Natural killer cell treated with Interleukin-12 subunit alpha and Interleukin-12 subunit beta and Interleukin-15 and Interleukin-18, amount 100 ng/mL, for 72 hours (primary cell): ENCODE results near the gene CD151. TPM values are rescaled to one million over a fixed set of nuclear protein-coding genes. Genes with fewer than 3 reads are reported as not detected.

Experiments
- ATAC-seq, 2 donors: fragments of 150-1000 bp; cut with Tn5 transposase in 1 of 2; sonication (Bioruptor Pico), chemical (Tn5 transposase) in 1 of 2; 2 replicates each; pipeline ENCODE4 v1.10.0; 2021
- DNase-seq: peaks from one replicate; pipeline ENCODE4 v3.0.0; 2022; ENCODE audit warnings: low spot score
- H3K27ac Mint-ChIP-seq, 2 donors: 1 replicate in 1 of 2; 2 replicates in 1 of 2; pipeline ENCODE4 v1.8.0; 2022; ENCODE audit warnings: mixed read lengths in 2 of 2, mild to moderate bottlenecking in 1 of 2, moderate library complexity in 1 of 2
- H3K27me3 Mint-ChIP-seq, 2 donors: 1 replicate in 1 of 2; 2 replicates in 1 of 2; pipeline ENCODE4 v1.8.0; 2022; ENCODE audit warnings: mixed read lengths in 2 of 2
- H3K36me3 Mint-ChIP-seq: one replicate; pipeline ENCODE4 v1.8.0; 2022; ENCODE audit warnings: mixed read lengths
- H3K4me1 Mint-ChIP-seq, 2 donors: 1 replicate in 1 of 2; 2 replicates in 1 of 2; pipeline ENCODE4 v1.8.0; 2022; ENCODE audit warnings: low read depth in 2 of 2, mixed read lengths in 2 of 2, mild to moderate bottlenecking in 1 of 2
- H3K4me3 Mint-ChIP-seq: one replicate; pipeline ENCODE4 v1.8.0; 2022; ENCODE audit warnings: mixed read lengths
- H3K9me3 Mint-ChIP-seq: 2 replicates; pipeline ENCODE4 v1.8.0; 2022; ENCODE audit warnings: mixed read lengths
- total RNA-seq, 2 donors: library from RNA; stranded (reverse); gene quantifications; one replicate each; pipeline ENCODE4 v1.2.3, GENCODE V29; 2022

CD151 gene
- total RNA-seq, 2 donors from 2014 or later: 45.0 to 72.0 TPM

- no peak for DNase-seq
- H3K4me3 Mint-ChIP-seq: no peak overlapping the region
- peaks cover 0 to 13% of the 10 kb centered on the region in 2 donors for H3K27me3 Mint-ChIP-seq
- no peaks in the 10 kb centered on the region for H3K9me3 Mint-ChIP-seq
- H3K4me1 Mint-ChIP-seq: peaks cover 15 to 21% of the 10 kb centered on the region in 2 donors
- H3K36me3 Mint-ChIP-seq: no peaks in the 10 kb centered on the region
- ATAC-seq: no peak
- H3K27ac Mint-ChIP-seq: no peak overlapping the region
These were observed 7.2 kb upstream of the CD151 start for GRCh38 chr11:825366-826226.

- peaks cover 10 to 19% of the 10 kb centered on the region in 2 donors for H3K4me1 Mint-ChIP-seq
- H3K9me3 Mint-ChIP-seq: no peaks in the 10 kb centered on the region
- H3K27ac Mint-ChIP-seq: no peak overlapping the region
- DNase-seq: no peak
- H3K4me3 Mint-ChIP-seq: peak overlapping the region; percentile 61
- H3K36me3 Mint-ChIP-seq: no peaks in the 10 kb centered on the region
- ATAC-seq: no peak
- peaks cover 0 to 13% of the 10 kb centered on the region in 2 donors for H3K27me3 Mint-ChIP-seq
These were observed 6.5 kb upstream of the CD151 start for GRCh38 chr11:826227-826621.

GRCh38 chr11:826836-827145 is 6.0 kb upstream of the CD151 start:
- Mint-ChIP-seq H3K4me3 (peak overlapping the region; percentile 61), H3K27ac (no peak overlapping the region), H3K4me1 (peaks cover 10 to 20% of the 10 kb centered on the region in 2 donors), H3K36me3 (no peaks in the 10 kb centered on the region), H3K27me3 (peaks cover 0 to 17% of the 10 kb centered on the region in 2 donors), H3K9me3 (no peaks in the 10 kb centered on the region)
- ATAC-seq (no peak), DNase-seq (no peak)

- H3K27me3 Mint-ChIP-seq: peaks cover 0 to 17% of the 10 kb centered on the region in 2 donors
- H3K27ac Mint-ChIP-seq: peak overlapping the region in 1 of 2 donors; percentile 62
- ATAC-seq (peak; percentile 33 to 55), DNase-seq (no peak)
- H3K4me3 Mint-ChIP-seq: peak overlapping the region; percentile 67
- no peaks in the 10 kb centered on the region for H3K9me3 Mint-ChIP-seq
- no peaks in the 10 kb centered on the region for H3K36me3 Mint-ChIP-seq
- H3K4me1 Mint-ChIP-seq: peaks cover 10 to 17% of the 10 kb centered on the region in 2 donors
These were observed 5.4 kb upstream of the CD151 start for GRCh38 chr11:827146-827896.

GRCh38 chr11:827897-828192 is 4.9 kb upstream of the CD151 start, which contains the start of gene CRACR2B:
Gene CRACR2B (plus strand): TSS chr11:827919. CDS start chr11:828608, 689 bp downstream.
- Mint-ChIP-seq H3K9me3 (no peaks in the 10 kb centered on the region), H3K4me3 (peak within 1 kb of the TSS; percentile 67), H3K27ac (peak within 1 kb of the TSS in 1 of 2 donors; percentile 62), H3K4me1 (peaks cover 10 to 17% of the 10 kb centered on the region in 2 donors), H3K36me3 (no peaks in the 10 kb centered on the region), H3K27me3 (peaks cover 0 to 17% of the 10 kb centered on the region in 2 donors)
- DNase-seq (no peak), ATAC-seq (no peak)

GRCh38 chr11:828506-829175 is 4.1 kb upstream of the CD151 start:
- Mint-ChIP-seq H3K27me3 (peaks cover 0 to 17% of the 10 kb centered on the region in 2 donors), H3K4me3 (peak overlapping the region; percentile 67), H3K9me3 (no peaks in the 10 kb centered on the region), H3K4me1 (peaks cover 10 to 17% of the 10 kb centered on the region in 2 donors), H3K36me3 (no peaks in the 10 kb centered on the region), H3K27ac (no peak overlapping the region)
- ATAC-seq: no peak
- no peak for DNase-seq

- H3K4me1 Mint-ChIP-seq: peaks cover 10 to 20% of the 10 kb centered on the region in 2 donors
- no peak for DNase-seq
- no peak overlapping the region for H3K27ac Mint-ChIP-seq
- H3K4me3 Mint-ChIP-seq: peak overlapping the region; percentile 51
- peaks cover 0 to 17% of the 10 kb centered on the region in 2 donors for H3K27me3 Mint-ChIP-seq
- no peaks in the 10 kb centered on the region for H3K36me3 Mint-ChIP-seq
- ATAC-seq: no peak
- H3K9me3 Mint-ChIP-seq: no peaks in the 10 kb centered on the region
These were observed 3.4 kb upstream of the CD151 start for GRCh38 chr11:829176-829846.

- Mint-ChIP-seq H3K4me1 (peaks cover 10 to 20% of the 10 kb centered on the region in 2 donors), H3K36me3 (no peaks in the 10 kb centered on the region), H3K27ac (no peak overlapping the region), H3K4me3 (peak overlapping the region; percentile 60), H3K27me3 (peaks cover 0 to 17% of the 10 kb centered on the region in 2 donors), H3K9me3 (no peaks in the 10 kb centered on the region)
- DNase-seq (no peak), ATAC-seq (peak in 1 of 2 donors; percentile 1)
These were observed 2.9 kb upstream of the CD151 start for GRCh38 chr11:829847-830294.

- no peak for DNase-seq
- Mint-ChIP-seq H3K4me1 (peaks cover 10 to 22% of the 10 kb centered on the region in 2 donors), H3K36me3 (no peaks in the 10 kb centered on the region), H3K27me3 (peaks cover 0 to 17% of the 10 kb centered on the region in 2 donors), H3K9me3 (no peaks in the 10 kb centered on the region), H3K27ac (no peak overlapping the region), H3K4me3 (peak overlapping the region; percentile 71)
- ATAC-seq: peak; percentile 66 to 73
These were observed 2.2 kb upstream of the CD151 start for GRCh38 chr11:830295-831117.

- Mint-ChIP-seq H3K27ac (no peak overlapping the region), H3K4me3 (peak overlapping the region; percentile 71), H3K27me3 (peaks cover 0 to 17% of the 10 kb centered on the region in 2 donors), H3K36me3 (no peaks in the 10 kb centered on the region), H3K4me1 (peaks cover 10 to 22% of the 10 kb centered on the region in 2 donors), H3K9me3 (no peaks in the 10 kb centered on the region)
- ATAC-seq (no peak), DNase-seq (no peak)
These were observed 1.5 kb upstream of the CD151 start for GRCh38 chr11:831118-831864.

GRCh38 chr11:831961-832528 is 707 bp upstream of the CD151 start:
- Mint-ChIP-seq H3K27me3 (peaks cover 0 to 17% of the 10 kb centered on the region in 2 donors), H3K4me3 (peak overlapping the region; percentile 71), H3K4me1 (peaks cover 10 to 22% of the 10 kb centered on the region in 2 donors), H3K36me3 (no peaks in the 10 kb centered on the region), H3K9me3 (no peaks in the 10 kb centered on the region), H3K27ac (no peak overlapping the region)
- DNase-seq (no peak), ATAC-seq (no peak)
